OCI-LY7 (cell line): ENCODE results near the gene CFB.

Source experiments
- EZH2phosphoT487 ChIP-seq: fragments of 200-600 bp; sonication (generic); IDR thresholded peaks from 2 replicates; pipeline ENCODE4 v1.6.1; 2018; ENCODE audit warnings: low read depth, borderline replicate concordance, mild to moderate bottlenecking, mixed run types, antibody characterized with exemption, low read length, moderate library complexity, mixed read lengths
- TF ChIP-seq, protein P1 (sequence below): fragments of 200-600 bp; sonication (generic); conservative IDR thresholded peaks from 2 replicates; pipeline ENCODE4 v1.5.1; 2014; ENCODE audit warnings: mild to moderate bottlenecking, antibody characterized with exemption, low read length, moderate library complexity, mixed read lengths

DNA sequence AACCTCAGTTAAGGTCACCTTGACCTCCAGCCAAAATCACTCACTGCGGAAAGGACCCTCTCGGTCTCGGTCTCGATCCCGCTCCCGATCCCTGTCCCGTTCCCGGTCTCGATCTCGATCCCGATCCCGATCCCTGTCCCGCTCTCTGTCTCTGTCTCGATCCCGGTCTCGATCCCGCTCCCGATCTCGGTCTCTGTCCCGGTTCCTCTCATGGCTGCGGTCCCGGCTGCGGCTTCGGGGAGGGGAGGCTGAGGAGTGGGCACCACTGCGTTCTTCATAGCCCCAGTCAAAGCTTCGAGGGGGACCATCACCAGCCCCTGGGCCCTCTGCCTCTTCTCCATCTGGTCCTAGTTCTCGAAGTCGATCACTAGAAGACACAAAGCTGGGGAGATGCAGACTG, 8.6 kb downstream of the CFB start:
- TF ChIP-seq, protein P1, sequence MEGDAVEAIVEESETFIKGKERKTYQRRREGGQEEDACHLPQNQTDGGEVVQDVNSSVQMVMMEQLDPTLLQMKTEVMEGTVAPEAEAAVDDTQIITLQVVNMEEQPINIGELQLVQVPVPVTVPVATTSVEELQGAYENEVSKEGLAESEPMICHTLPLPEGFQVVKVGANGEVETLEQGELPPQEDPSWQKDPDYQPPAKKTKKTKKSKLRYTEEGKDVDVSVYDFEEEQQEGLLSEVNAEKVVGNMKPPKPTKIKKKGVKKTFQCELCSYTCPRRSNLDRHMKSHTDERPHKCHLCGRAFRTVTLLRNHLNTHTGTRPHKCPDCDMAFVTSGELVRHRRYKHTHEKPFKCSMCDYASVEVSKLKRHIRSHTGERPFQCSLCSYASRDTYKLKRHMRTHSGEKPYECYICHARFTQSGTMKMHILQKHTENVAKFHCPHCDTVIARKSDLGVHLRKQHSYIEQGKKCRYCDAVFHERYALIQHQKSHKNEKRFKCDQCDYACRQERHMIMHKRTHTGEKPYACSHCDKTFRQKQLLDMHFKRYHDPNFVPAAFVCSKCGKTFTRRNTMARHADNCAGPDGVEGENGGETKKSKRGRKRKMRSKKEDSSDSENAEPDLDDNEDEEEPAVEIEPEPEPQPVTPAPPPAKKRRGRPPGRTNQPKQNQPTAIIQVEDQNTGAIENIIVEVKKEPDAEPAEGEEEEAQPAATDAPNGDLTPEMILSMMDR: no peak
- no peak for TF ChIP-seq EZH2phosphoT487
